Right lobe of liver (tissue), 6 donors: ENCODE results near the gene PROZ. TPM values are rescaled to one million over a fixed set of nuclear protein-coding genes. Genes with fewer than 3 reads are reported as not detected.
A peak's percentile ranks its signal among the peaks of the same experiment; 100 is the strongest.

ENCODE experiments used
- ATAC-seq, 4 donors: fragments of 200-7000 bp; cut with Tn5 transposase; one replicate each; pipeline ENCODE4 v1.9.1; 2020; ENCODE audit warnings: mild to moderate bottlenecking in 4 of 4, moderate library complexity in 4 of 4
- DNase-seq, 3 donors: peaks; one replicate each; pipeline ENCODE4 v3.0.0-alpha.2; 2020
- H3K27ac ChIP-seq, 3 donors: fragments of 200-600 bp; one replicate each; pipeline ENCODE4 v1.8.0; 2022
- H3K27me3 ChIP-seq, 2 donors: fragments of 200-600 bp; one replicate each; pipeline ENCODE4 v1.8.0; 2022
- H3K36me3 ChIP-seq, 4 donors: fragments of 200-600 bp; sonication (generic) in 1 of 4; one replicate each; pipeline versions ENCODE4 v1.5.1 to v1.8.0; 2017 to 2022; ENCODE audit warnings: control low read depth in 1 of 4
- H3K4me1 ChIP-seq, 4 donors: fragments of 200-600 bp; sonication (generic) in 1 of 4; one replicate each; pipeline versions ENCODE4 v1.5.1 to v1.8.0; 2017 to 2022; ENCODE audit warnings: control low read depth in 1 of 4
- H3K4me3 ChIP-seq, 3 donors: fragments of 200-600 bp; one replicate each; pipeline ENCODE4 v1.8.0; 2022
- H3K9me3 ChIP-seq, 4 donors: fragments of 200-600 bp; sonication (generic) in 1 of 4; one replicate each; pipeline versions ENCODE4 v1.5.1 to v1.8.0; 2017 to 2022; ENCODE audit warnings: control low read depth in 1 of 4
- CTCF ChIP-seq, 4 donors: fragments of 200-600 bp in 3 of 4; fragments of 450-650 bp in 1 of 4; IDR thresholded peaks; one replicate each; pipeline versions ENCODE4 v1.5.1 to v1.8.0; 2016 to 2022; ENCODE audit warnings: antibody characterized with exemption in 4 of 4, mild to moderate bottlenecking in 2 of 4
- POLR2A ChIP-seq: fragments of 450-650 bp; IDR thresholded peaks from one replicate; pipeline ENCODE4 v1.6.1; 2017; ENCODE audit warnings: antibody characterized with exemption, mild to moderate bottlenecking
- WGBS: methylation state at CpG from one replicate; pipeline ENCODE4 v1.1.6; 2018; ENCODE audit warnings: low coverage, low lambda C conversion rate; ENCODE audit not compliant: insufficient coverage; ENCODE audit errors: missing lambda C conversion rate; 5-methylcytosine and 5-hydroxymethylcytosine counted together
- intact Hi-C, 2 donors: fragments of 100-400 bp; cut with DNase I; formaldehyde crosslinking; loops; one replicate each; pipeline versions ENCODE4 v1.11.2 to v1.14.1; 2022
- total RNA-seq, 6 experiments: library from RNA; depleted of rRNA in 2 of 6; stranded (reverse); fragments of >200 nt in 2 of 6; fragmentation: NEBNext Ultra II Directional in 3 of 6; extraction: Animal tissue kit (Norgen Biotek cat#: 25700) in 3 of 6; gene quantifications; one replicate each; pipeline versions ENCODE4 v1.1.0 to v1.2.4, GENCODE V29; 2016 to 2023
- donor health status: DM: no; HTN: yes; CAD: no.
- donor health status: DM: no; HTN: no; CAD: no.
- donor health status: DM: no; HTN: no; CAD: no.
- donor health status: DM: no; HTN: yes; CAD: no.
- donor health status: DM: no; HTN: yes; CAD: no.

Gene PROZ
- total RNA-seq, 6 experiments from 2014 or later: 11.2 to 71.2 (median 56.9) TPM

GRCh38 chr13:113139577-113139976 is 18.9 kb upstream of the PROZ start:
- no peak overlapping the region for H3K4me3 ChIP-seq
- peaks cover 0 to 12% (median 0%) of the 10 kb centered on the region in 4 donors for H3K36me3 ChIP-seq
- no peaks in the 10 kb centered on the region for H3K27me3 ChIP-seq
- 47% methylated on average over 5 of the region's 5 CpGs for WGBS
- H3K27ac ChIP-seq: peak overlapping the region; percentile 42 to 68 (median 68)
- ATAC-seq (peak in 3 of 4 donors; percentile 34 to 52 (median 43)), DNase-seq (no peak)
- TF ChIP-seq POLR2A (no peak), CTCF (IDR thresholded peaks at IDR 0.05) (no peak)
- peaks cover 0 to 28% (median 0%) of the 10 kb centered on the region in 4 donors for H3K4me1 ChIP-seq
- intact Hi-C loops: no loop called here
- H3K9me3 ChIP-seq: no peaks in the 10 kb centered on the region

GRCh38 chr13:113140677-113141600 is 17.5 kb upstream of the PROZ start:
- Histone ChIP-seq H3K4me1 (peaks cover 0 to 28% (median 0%) of the 10 kb centered on the region in 4 donors), H3K36me3 (peaks cover 0 to 17% (median 0%) of the 10 kb centered on the region in 4 donors), H3K9me3 (no peaks in the 10 kb centered on the region), H3K4me3 (no peak overlapping the region), H3K27ac (peak overlapping the region in 1 of 3 donors; percentile 50), H3K27me3 (no peaks in the 10 kb centered on the region)
- WGBS: 91% methylated on average over 6 of the region's 26 CpGs
- DNase-seq (peak; percentile 69 to 80 (median 77)), ATAC-seq (peak; percentile 55 to 58 (median 57))
- peak in 2 of 4 donors; percentile 7 to 8 for TF ChIP-seq CTCF (IDR thresholded peaks at IDR 0.05)
- TF ChIP-seq POLR2A: no peak
- intact Hi-C loops: no loop called here

DNA sequence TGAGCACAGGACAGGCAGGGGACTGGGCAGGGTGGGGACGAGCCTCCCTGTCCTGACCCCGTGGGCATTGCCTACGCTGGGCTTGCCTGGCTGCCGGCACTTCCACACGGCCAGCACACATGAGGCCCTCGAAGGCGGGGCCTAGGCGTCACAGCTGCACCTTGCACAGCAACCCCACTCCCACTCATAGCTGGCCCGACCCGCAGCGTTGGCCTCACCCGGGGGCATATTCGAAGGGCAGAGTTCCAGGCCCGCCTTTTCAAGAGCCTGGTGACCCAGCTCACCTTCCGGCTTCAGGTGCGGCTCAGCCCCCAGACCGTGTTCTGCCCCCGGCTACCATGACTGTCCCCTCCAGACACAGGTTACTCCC is 16.9 kb upstream of the PROZ start:
- WGBS: 100% methylated on average over 1 of the region's 18 CpGs

DNA sequence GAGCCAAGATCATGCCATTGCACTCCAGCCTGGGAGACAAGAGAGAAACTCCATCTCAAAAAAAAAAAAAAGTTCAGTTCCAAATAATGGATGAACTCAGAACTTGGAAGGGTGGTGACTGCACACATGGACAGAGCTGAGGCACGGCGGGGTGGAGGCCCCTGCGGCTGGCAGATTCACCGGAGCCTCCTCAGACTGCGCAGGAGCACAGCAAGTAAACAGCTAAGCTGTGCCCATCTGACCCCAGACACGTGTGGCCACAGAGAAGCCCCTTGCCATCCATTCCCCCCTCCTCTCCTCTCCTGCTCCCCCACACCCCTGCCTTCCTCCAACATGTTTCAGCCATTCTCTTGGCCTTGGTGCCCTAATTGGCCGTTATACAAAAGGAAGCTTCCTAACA is 15.6 kb upstream of the PROZ start:
- no peaks in the 10 kb centered on the region for H3K9me3 ChIP-seq
- WGBS: 38% methylated on average over 1 of the region's 7 CpGs
- intact Hi-C loops: no loop called here
- no peak for TF ChIP-seq CTCF (IDR thresholded peaks at IDR 0.05)
- TF ChIP-seq POLR2A: no peak
- peaks cover 0 to 17% (median 0%) of the 10 kb centered on the region in 4 donors for H3K36me3 ChIP-seq
- H3K4me3 ChIP-seq: no peak overlapping the region
- H3K27ac ChIP-seq: no peak overlapping the region
- no peak for DNase-seq
- ATAC-seq: no peak
- H3K27me3 ChIP-seq: no peaks in the 10 kb centered on the region
- H3K4me1 ChIP-seq: peaks cover 0 to 23% (median 0%) of the 10 kb centered on the region in 4 donors

More for the DNA sequence above, 16.9 kb upstream of the PROZ start:
- H3K27ac ChIP-seq: peak overlapping the region in 1 of 3 donors; percentile 50
- ATAC-seq: peak in 1 of 4 donors; percentile 3
- no peak overlapping the region for H3K4me3 ChIP-seq
- peaks cover 0 to 28% (median 0%) of the 10 kb centered on the region in 4 donors for H3K4me1 ChIP-seq
- no peaks in the 10 kb centered on the region for H3K9me3 ChIP-seq
- intact Hi-C loops: no loop called here
- TF ChIP-seq CTCF (IDR thresholded peaks at IDR 0.05) (no peak), POLR2A (no peak)
- no peaks in the 10 kb centered on the region for H3K27me3 ChIP-seq
- peaks cover 0 to 17% (median 0%) of the 10 kb centered on the region in 4 donors for H3K36me3 ChIP-seq
- DNase-seq: peak in 2 of 3 donors; percentile 43 to 49
